HCT116 (cell line): ENCODE results near the gene PPP1R3G. TPM values are rescaled to one million over a fixed set of nuclear protein-coding genes. Genes with fewer than 3 reads are reported as not detected.

Source experiments
- ATAC-seq: fragments of 200-7000 bp; cut with Tn5 transposase; 2 replicates; pipeline ENCODE4 v1.9.1; 2020; ENCODE audit warnings: mild to moderate bottlenecking, moderate library complexity
- BruUV-seq: library from RNA; stranded (reverse); fragments of 400-500 nt; replicated peaks from 2 replicates; lab custom pipeline; 2021; lab: Mats Ljungman, UMichigan
- CTCF ChIA-PET: fragments of 300-600 bp; sonication (Branson Sonifier 250); formaldehyde crosslinking; loops from one replicate; lab custom pipeline; 2021; ENCODE audit warnings: antibody characterized with exemption; lab: Charles Lee
- POLR2A ChIA-PET: fragments of 300-600, 350-600 bp; sonication (Branson Sonifier 250); formaldehyde crosslinking; loops from one replicate; lab custom pipeline; 2021; ENCODE audit warnings: antibody characterized with exemption; lab: Charles Lee
- RAD21 ChIA-PET, 2 experiments: fragments of 300-600 bp; sonication (Branson Sonifier 250); formaldehyde crosslinking; loops; one replicate each; lab custom pipeline; 2023; ENCODE audit warnings: low total read pairs in 2 of 2; ENCODE audit not compliant: uncharacterized antibody in 2 of 2, unreplicated experiment in 2 of 2, low non-redundant PET in 1 of 2; lab: Charles Lee
- DNase-seq: peaks from one replicate; pipeline ENCODE4 v3.0.0-alpha.2; 2010; ENCODE audit warnings: low read depth, low spot score
- H2AFZ ChIP-seq: fragments of 200-600 bp; shearing (Covaris generic), sonication (generic); 2 replicates; pipeline ENCODE4 v1.6.1; 2017; ENCODE audit warnings: low read depth, mixed run types, mixed read lengths, antibody characterized with exemption, low read length; ENCODE audit not compliant: poor library complexity, severe bottlenecking
- H3K27ac ChIP-seq: 2 replicates; pipeline ENCODE4 v1.5.1; 2012; ENCODE audit warnings: low read depth, low read length
- H3K27me3 ChIP-seq: fragments of 200-600 bp; sonication (generic); 2 replicates; pipeline ENCODE4 v1.6.1; 2016; ENCODE audit warnings: mixed run types, low read length, mixed read lengths; ENCODE audit not compliant: insufficient read depth
- H3K36me3 ChIP-seq, 2 experiments: fragments of 200-500 bp in 1 of 2; fragments of 200-600 bp in 1 of 2; sonication (Bioruptor generic) in 1 of 2; sonication (generic) in 1 of 2; 2 replicates each; pipeline versions ENCODE4 v1.5.1 to v1.6.1; 2014 to 2016; ENCODE audit warnings: low read length in 2 of 2, inconsistent platforms in 1 of 2, mixed read lengths in 1 of 2, mixed run types in 1 of 2; ENCODE audit not compliant: insufficient read depth in 2 of 2, control insufficient read depth in 1 of 2
- H3K4me1 ChIP-seq, 2 experiments: fragments of 200-600 bp in 1 of 2; sonication (generic) in 1 of 2; 2 replicates each; pipeline versions ENCODE4 v1.5.1 to v1.6.1; 2012 to 2017; ENCODE audit warnings: low read length in 2 of 2, inconsistent platforms in 1 of 2, mild to moderate bottlenecking in 1 of 2, mixed read lengths in 1 of 2, mixed run types in 1 of 2, moderate library complexity in 1 of 2; ENCODE audit not compliant: insufficient read depth in 2 of 2, control insufficient read depth in 1 of 2
- H3K4me2 ChIP-seq: fragments of 200-600 bp; sonication (generic); 2 replicates; pipeline ENCODE4 v1.6.1; 2017; ENCODE audit warnings: mixed run types, low read length, mixed read lengths
- H3K4me3 ChIP-seq, 2 experiments: fragments of 200-600 bp in 1 of 2; sonication (generic) in 1 of 2; replicated peaks in 1 of 2; 2 replicates each; pipeline ENCODE4 v1.5.1; 2011 to 2016; ENCODE audit warnings: low read length in 2 of 2, control low read depth in 1 of 2, low read depth in 1 of 2, mild to moderate bottlenecking in 1 of 2, mixed read lengths in 1 of 2, mixed run types in 1 of 2
- H3K79me2 ChIP-seq: fragments of 200-600 bp; sonication (generic); 2 replicates; pipeline ENCODE4 v1.6.1; 2017; ENCODE audit warnings: mild to moderate bottlenecking, mixed run types, low read length, moderate library complexity, mixed read lengths; ENCODE audit not compliant: insufficient read depth
- H3K9ac ChIP-seq: fragments of 200-600 bp; sonication (generic); 2 replicates; pipeline ENCODE4 v1.6.1; 2016; ENCODE audit warnings: low read length, mixed read lengths
- H3K9me2 ChIP-seq: fragments of 200-600 bp; sonication (generic), shearing (Covaris generic); 2 replicates; pipeline ENCODE4 v1.6.1; 2017; ENCODE audit warnings: mixed run types, mild to moderate bottlenecking, moderate library complexity; ENCODE audit not compliant: insufficient read depth
- H3K9me3 ChIP-seq, 2 experiments: fragments of 200-500 bp in 1 of 2; fragments of 200-600 bp in 1 of 2; sonication (Bioruptor generic) in 1 of 2; sonication (generic) in 1 of 2; 2 replicates each; pipeline ENCODE4 v1.6.1; 2014 to 2017; ENCODE audit warnings: low read length in 2 of 2, mixed read lengths in 2 of 2, inconsistent platforms in 1 of 2, low read depth in 1 of 2, mild to moderate bottlenecking in 1 of 2, mixed run types in 1 of 2, moderate library complexity in 1 of 2; ENCODE audit not compliant: control insufficient read depth in 1 of 2, insufficient read depth in 1 of 2
- H4K20me1 ChIP-seq: fragments of 200-600 bp; sonication (generic), shearing (Covaris generic); 2 replicates; pipeline ENCODE4 v1.6.1; 2017; ENCODE audit warnings: mixed run types, mild to moderate bottlenecking, moderate library complexity; ENCODE audit not compliant: insufficient read depth
- ATF3 ChIP-seq: IDR thresholded peaks from 2 replicates; pipeline ENCODE4 v1.6.1; 2012
- CEBPB ChIP-seq: IDR thresholded peaks from 2 replicates; pipeline ENCODE4 v1.6.1; 2012; ENCODE audit warnings: low read depth
- ELF1 ChIP-seq: IDR thresholded peaks from 2 replicates; pipeline ENCODE4 v1.6.1; 2012; ENCODE audit warnings: low read depth, borderline replicate concordance
- EZH2phosphoT487 ChIP-seq: fragments of 200-600 bp; IDR thresholded peaks from 2 replicates; pipeline ENCODE4 v1.6.1; 2018; ENCODE audit warnings: antibody characterized with exemption, borderline replicate concordance
- FOSL1 ChIP-seq: IDR thresholded peaks from 2 replicates; pipeline ENCODE4 v1.6.1; 2012; ENCODE audit warnings: low read depth
- JUND ChIP-seq: IDR thresholded peaks from 2 replicates; pipeline ENCODE4 v1.6.1; 2012
- POLR2A ChIP-seq: IDR thresholded peaks from 2 replicates; pipeline ENCODE4 v1.7.0; 2011; ENCODE audit warnings: borderline replicate concordance; ENCODE audit not compliant: insufficient read depth, insufficient read length; ENCODE audit errors: extremely low read depth
- RAD21 ChIP-seq: IDR thresholded peaks from 2 replicates; pipeline ENCODE4 v1.6.1; 2012; ENCODE audit warnings: low read depth, mild to moderate bottlenecking
- SIN3A ChIP-seq: IDR thresholded peaks from 2 replicates; pipeline ENCODE4 v1.6.1; 2012; ENCODE audit warnings: low read depth
- SP1 ChIP-seq: IDR thresholded peaks from 2 replicates; pipeline ENCODE4 v1.6.1; 2012; ENCODE audit warnings: low read depth
- TCF7L2 ChIP-seq: IDR thresholded peaks from 2 replicates; pipeline ENCODE4 v1.7.0; 2011; ENCODE audit warnings: borderline replicate concordance, inconsistent platforms; ENCODE audit not compliant: insufficient read depth, insufficient read length; ENCODE audit errors: extremely low read depth
- YY1 ChIP-seq: IDR thresholded peaks from 2 replicates; pipeline ENCODE4 v1.6.1; 2011; ENCODE audit warnings: low read length, low read depth, moderate library complexity, mild to moderate bottlenecking; ENCODE audit not compliant: insufficient replicate concordance; ENCODE audit errors: extremely low read depth
- ZFX ChIP-seq: fragments of 450-650 bp; IDR thresholded peaks from 2 replicates; pipeline ENCODE4 v1.6.1; 2017
- ZNF274 ChIP-seq: fragments of 200-500 bp; sonication (Bioruptor generic); IDR thresholded peaks from 2 replicates; pipeline ENCODE4 v1.6.1; 2014; ENCODE audit warnings: mild to moderate bottlenecking, low read depth, low read length, inconsistent platforms
- intact Hi-C: fragments of 100-400 bp; cut with micrococcal nuclease; formaldehyde crosslinking; loops from 2 replicates; pipeline ENCODE4 v1.10.0; 2022
- total RNA-seq: library from RNA; stranded (reverse); gene quantifications from one replicate; pipeline ENCODE4 v1.2.1, GENCODE V29; 2021; ENCODE audit not compliant: unreplicated experiment
- TF ChIP-seq, protein P1 (sequence below): IDR thresholded peaks from 2 replicates; pipeline ENCODE4 v1.6.1; 2011; ENCODE audit warnings: mild to moderate bottlenecking, low read length, moderate library complexity; ENCODE audit not compliant: insufficient replicate concordance; ENCODE audit errors: extremely low read depth
- TF ChIP-seq, protein P2 (sequence below): IDR thresholded peaks from 2 replicates; pipeline ENCODE4 v1.6.1; 2012
- TF ChIP-seq, protein P3 (sequence below), 3 experiments: fragments of 200-600 bp in 1 of 3; sonication (generic) in 1 of 3; IDR thresholded peaks in 2 of 3; conservative IDR thresholded peaks in 1 of 3; 2 replicates each; pipeline ENCODE4 v1.5.1; 2012 to 2017; ENCODE audit warnings: low read depth in 2 of 3, low read length in 2 of 3, antibody characterized with exemption in 1 of 3, borderline replicate concordance in 1 of 3, control low read depth in 1 of 3, mild to moderate bottlenecking in 1 of 3, mixed read lengths in 1 of 3, mixed run types in 1 of 3, moderate library complexity in 1 of 3; ENCODE audit not compliant: insufficient read depth in 1 of 3

The PPP1R3G gene
- total RNA-seq, 1 experiment from 2014 or later, result 0.27 TPM

DNA sequence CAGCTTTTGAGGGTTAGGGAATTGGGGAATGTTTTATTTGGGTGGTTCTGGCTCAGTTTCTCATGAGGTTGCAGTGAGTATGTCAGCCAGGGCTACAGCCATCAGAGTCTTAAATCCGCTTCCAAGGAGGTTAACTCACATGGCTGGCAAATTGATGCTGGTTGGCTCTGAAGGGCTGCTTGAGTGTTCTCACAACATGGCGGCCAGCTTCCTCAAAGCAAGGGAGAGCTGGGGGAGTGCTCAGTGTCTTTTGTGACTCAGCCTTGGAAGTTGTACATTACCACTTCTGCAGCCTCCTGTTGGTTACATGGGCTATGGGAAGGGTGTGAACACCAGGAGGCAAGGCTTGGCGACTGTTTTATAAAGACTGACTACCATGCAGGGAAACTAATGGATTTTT is 17.8 kb upstream of the PPP1R3G start:
- Histone ChIP-seq H3K9me2 (no peaks in the 10 kb centered on the region), H3K4me2 (no peak overlapping the region), H3K79me2 (no peaks in the 10 kb centered on the region), H3K36me3 (no peaks in the 10 kb centered on the region), H3K4me1 (no peaks in the 10 kb centered on the region), H3K27me3 (no peaks in the 10 kb centered on the region), H2AFZ (no peak overlapping the region), H3K27ac (no peak overlapping the region), H3K9ac (no peak overlapping the region), H3K4me3 (no peak overlapping the region)
- ATAC-seq, result no peak
- BruUV-seq, result no TSS peak
- no peak for DNase-seq
- ChIA-PET RAD21 (no interaction called here), CTCF (no interaction called here), POLR2A (no interaction called here)
- TF ChIP-seq RAD21, result no peak
- TF ChIP-seq CEBPB, result no peak
- TF ChIP-seq ATF3, result no peak
- TF ChIP-seq POLR2A, result no peak
- no peak for TF ChIP-seq EZH2phosphoT487
- no peak for TF ChIP-seq JUND
- no peak for TF ChIP-seq SIN3A
- TF ChIP-seq YY1, result no peak
- TF ChIP-seq ZFX, result no peak
- TF ChIP-seq, protein P1, sequence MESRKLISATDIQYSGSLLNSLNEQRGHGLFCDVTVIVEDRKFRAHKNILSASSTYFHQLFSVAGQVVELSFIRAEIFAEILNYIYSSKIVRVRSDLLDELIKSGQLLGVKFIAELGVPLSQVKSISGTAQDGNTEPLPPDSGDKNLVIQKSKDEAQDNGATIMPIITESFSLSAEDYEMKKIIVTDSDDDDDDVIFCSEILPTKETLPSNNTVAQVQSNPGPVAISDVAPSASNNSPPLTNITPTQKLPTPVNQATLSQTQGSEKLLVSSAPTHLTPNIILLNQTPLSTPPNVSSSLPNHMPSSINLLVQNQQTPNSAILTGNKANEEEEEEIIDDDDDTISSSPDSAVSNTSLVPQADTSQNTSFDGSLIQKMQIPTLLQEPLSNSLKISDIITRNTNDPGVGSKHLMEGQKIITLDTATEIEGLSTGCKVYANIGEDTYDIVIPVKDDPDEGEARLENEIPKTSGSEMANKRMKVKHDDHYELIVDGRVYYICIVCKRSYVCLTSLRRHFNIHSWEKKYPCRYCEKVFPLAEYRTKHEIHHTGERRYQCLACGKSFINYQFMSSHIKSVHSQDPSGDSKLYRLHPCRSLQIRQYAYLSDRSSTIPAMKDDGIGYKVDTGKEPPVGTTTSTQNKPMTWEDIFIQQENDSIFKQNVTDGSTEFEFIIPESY, result no peak
- TF ChIP-seq FOSL1, result no peak
- TF ChIP-seq SP1, result no peak
- no peak for TF ChIP-seq TCF7L2
- no peak for TF ChIP-seq ELF1
- TF ChIP-seq, protein P2, sequence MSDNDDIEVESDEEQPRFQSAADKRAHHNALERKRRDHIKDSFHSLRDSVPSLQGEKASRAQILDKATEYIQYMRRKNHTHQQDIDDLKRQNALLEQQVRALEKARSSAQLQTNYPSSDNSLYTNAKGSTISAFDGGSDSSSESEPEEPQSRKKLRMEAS, result no peak
- TF ChIP-seq ZNF274, result no peak
- TF ChIP-seq, protein P3, sequence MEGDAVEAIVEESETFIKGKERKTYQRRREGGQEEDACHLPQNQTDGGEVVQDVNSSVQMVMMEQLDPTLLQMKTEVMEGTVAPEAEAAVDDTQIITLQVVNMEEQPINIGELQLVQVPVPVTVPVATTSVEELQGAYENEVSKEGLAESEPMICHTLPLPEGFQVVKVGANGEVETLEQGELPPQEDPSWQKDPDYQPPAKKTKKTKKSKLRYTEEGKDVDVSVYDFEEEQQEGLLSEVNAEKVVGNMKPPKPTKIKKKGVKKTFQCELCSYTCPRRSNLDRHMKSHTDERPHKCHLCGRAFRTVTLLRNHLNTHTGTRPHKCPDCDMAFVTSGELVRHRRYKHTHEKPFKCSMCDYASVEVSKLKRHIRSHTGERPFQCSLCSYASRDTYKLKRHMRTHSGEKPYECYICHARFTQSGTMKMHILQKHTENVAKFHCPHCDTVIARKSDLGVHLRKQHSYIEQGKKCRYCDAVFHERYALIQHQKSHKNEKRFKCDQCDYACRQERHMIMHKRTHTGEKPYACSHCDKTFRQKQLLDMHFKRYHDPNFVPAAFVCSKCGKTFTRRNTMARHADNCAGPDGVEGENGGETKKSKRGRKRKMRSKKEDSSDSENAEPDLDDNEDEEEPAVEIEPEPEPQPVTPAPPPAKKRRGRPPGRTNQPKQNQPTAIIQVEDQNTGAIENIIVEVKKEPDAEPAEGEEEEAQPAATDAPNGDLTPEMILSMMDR (IDR thresholded peaks at IDR 0.05 in 2 of 3, conservative IDR thresholded peaks at IDR 0.05 in 1 of 3; ENCODE audit: borderline replicate concordance in 1 of 3, insufficient read depth in 1 of 3, low read depth in 2 of 3, low read length in 2 of 3), result no peak
- TF ChIP-seq, all 23 proteins: peak for 0
- H4K20me1 ChIP-seq, result no peaks in the 10 kb centered on the region
- no peaks in the 10 kb centered on the region for H3K9me3 ChIP-seq
- intact Hi-C loops, result no loop called here
